ENCODE measurements around the gene RNASE1. TPM values are rescaled to one million over a fixed set of nuclear protein-coding genes. Genes with fewer than 3 reads are reported as not detected.
"Not testable (repeated sequence)": the region's sequence is repeated elsewhere in the genome, so short reads cannot be mapped to it uniquely, and the experiment has no call there.

Gene RNASE1
- total RNA-seq, 1 donor from 2014 or later, result not detected

GRCh38 chr14:20841096-20841495, 38.5 kb upstream of the RNASE1 start:
- Mint-ChIP-seq H3K27ac (no peak overlapping the region), H3K4me1 (no peaks in the 10 kb centered on the region), H3K27me3 (no peaks in the 10 kb centered on the region), H3K4me3 (no peak overlapping the region), H3K9me3 (no peaks in the 10 kb centered on the region), H3K36me3 (ENCODE audit: low read depth) (no peaks in the 10 kb centered on the region)
- ChIA-PET CTCF (no interaction called here), POLR2A (no interaction called here)
- no peak for TF ChIP-seq CTCF (IDR thresholded peaks at IDR 0.05)
- intact Hi-C loops (cut with micrococcal nuclease), result no loop called here
- DNase-seq (no peak), ATAC-seq (ENCODE audit: low read depth) (no peak)

GRCh38 chr14:20837831-20838230, 35.2 kb upstream of the RNASE1 start:
- ChIA-PET CTCF (no interaction called here), POLR2A (no interaction called here)
- ATAC-seq (ENCODE audit: low read depth) (no peak), DNase-seq (no peak)
- Mint-ChIP-seq H3K27ac (no peak overlapping the region), H3K4me1 (no peaks in the 10 kb centered on the region), H3K27me3 (no peaks in the 10 kb centered on the region), H3K9me3 (no peaks in the 10 kb centered on the region), H3K4me3 (no peak overlapping the region), H3K36me3 (ENCODE audit: low read depth) (no peaks in the 10 kb centered on the region)
- intact Hi-C loops (cut with micrococcal nuclease), result no loop called here
- TF ChIP-seq CTCF (IDR thresholded peaks at IDR 0.05), result no peak

GRCh38 chr14:20836668-20837338, 34.2 kb upstream of the RNASE1 start:
- no peak overlapping the region for H3K27ac Mint-ChIP-seq
- intact Hi-C loops (cut with micrococcal nuclease), result no loop called here
- no peak overlapping the region for H3K4me3 Mint-ChIP-seq
- no peaks in the 10 kb centered on the region for H3K27me3 Mint-ChIP-seq
- H3K4me1 Mint-ChIP-seq, result no peaks in the 10 kb centered on the region
- DNase-seq, result no peak
- POLR2A ChIA-PET, result no interaction called here
- CTCF ChIA-PET, result no interaction called here
- no peaks in the 10 kb centered on the region for H3K36me3 Mint-ChIP-seq (ENCODE audit: low read depth)
- H3K9me3 Mint-ChIP-seq, result no peaks in the 10 kb centered on the region
- ATAC-seq (ENCODE audit: low read depth), result no peak
- no peak for TF ChIP-seq CTCF (IDR thresholded peaks at IDR 0.05)

- ChIA-PET POLR2A (no interaction called here), CTCF (no interaction called here)
- TF ChIP-seq CTCF (IDR thresholded peaks at IDR 0.05), result no peak
- no peaks in the 10 kb centered on the region for H3K36me3 Mint-ChIP-seq (ENCODE audit: low read depth)
- no peak for DNase-seq
- no peak overlapping the region for H3K27ac Mint-ChIP-seq
- intact Hi-C loops (cut with micrococcal nuclease), result no loop called here
- no peaks in the 10 kb centered on the region for H3K4me1 Mint-ChIP-seq
- no peaks in the 10 kb centered on the region for H3K27me3 Mint-ChIP-seq
- H3K4me3 Mint-ChIP-seq, result no peak overlapping the region
- no peaks in the 10 kb centered on the region for H3K9me3 Mint-ChIP-seq
- no peak for ATAC-seq (ENCODE audit: low read depth)
These were observed 32.3 kb upstream of the RNASE1 start for GRCh38 chr14:20834899-20835298.

GRCh38 chr14:20830831-20831230, 28.2 kb upstream of the RNASE1 start:
- H3K4me1 Mint-ChIP-seq, result no peaks in the 10 kb centered on the region
- H3K9me3 Mint-ChIP-seq, result no peaks in the 10 kb centered on the region
- POLR2A ChIA-PET, result no interaction called here
- no peak overlapping the region for H3K27ac Mint-ChIP-seq
- CTCF ChIA-PET, result no interaction called here
- DNase-seq (no peak), ATAC-seq (ENCODE audit: low read depth) (no peak)
- no peak overlapping the region for H3K4me3 Mint-ChIP-seq
- intact Hi-C loops (cut with micrococcal nuclease), result no loop called here
- H3K27me3 Mint-ChIP-seq, result peaks cover 3% of the 10 kb centered on the region
- H3K36me3 Mint-ChIP-seq (ENCODE audit: low read depth), result no peaks in the 10 kb centered on the region
- TF ChIP-seq CTCF (IDR thresholded peaks at IDR 0.05), result no peak

- H3K4me1 Mint-ChIP-seq; CTCF ChIA-PET; H3K36me3 Mint-ChIP-seq (ENCODE audit: low read depth); H3K27ac Mint-ChIP-seq; intact Hi-C loops (cut with micrococcal nuclease); H3K27me3 Mint-ChIP-seq; POLR2A ChIA-PET; H3K9me3 Mint-ChIP-seq; ATAC-seq (ENCODE audit: low read depth); DNase-seq; H3K4me3 Mint-ChIP-seq: not testable (repeated sequence)
These were observed 25.5 kb upstream of the RNASE1 start for GRCh38 chr14:20828024-20828694.

All from activated B cell treated with CpG ODN at 0.5 μM for 24 hours (primary cell).